ENCODE data around the gene POLR1F. TPM values are rescaled to one million over a fixed set of nuclear protein-coding genes. Genes with fewer than 3 reads are reported as not detected.

POLR1F gene
- total RNA-seq, 1 experiment from 2014 or later = 20.7 TPM

Small RNA genes within 50 kb of the gene (microRNA-seq; reads per million reads assigned to microRNA genes)
- not detected for gene MIR3146 (ENCODE audit: unreplicated experiment)

Other genes with a start within 250 kb of the POLR1F start
- not detected for gene TMEM196, start 64.6 kb upstream of the POLR1F start, total RNA-seq (2021; ENCODE audit: unreplicated experiment)